ENCODE data around the gene STX8. TPM values are rescaled to one million over a fixed set of nuclear protein-coding genes. Genes with fewer than 3 reads are reported as not detected.
A peak's percentile ranks its signal among the peaks of the same experiment; 100 is the strongest.
"Not testable (repeated sequence)": the region's sequence is repeated elsewhere in the genome, so short reads cannot be mapped to it uniquely, and the experiment has no call there.

STX8 gene
- total RNA-seq, 1 donor, result 77.5 TPM

DNA sequence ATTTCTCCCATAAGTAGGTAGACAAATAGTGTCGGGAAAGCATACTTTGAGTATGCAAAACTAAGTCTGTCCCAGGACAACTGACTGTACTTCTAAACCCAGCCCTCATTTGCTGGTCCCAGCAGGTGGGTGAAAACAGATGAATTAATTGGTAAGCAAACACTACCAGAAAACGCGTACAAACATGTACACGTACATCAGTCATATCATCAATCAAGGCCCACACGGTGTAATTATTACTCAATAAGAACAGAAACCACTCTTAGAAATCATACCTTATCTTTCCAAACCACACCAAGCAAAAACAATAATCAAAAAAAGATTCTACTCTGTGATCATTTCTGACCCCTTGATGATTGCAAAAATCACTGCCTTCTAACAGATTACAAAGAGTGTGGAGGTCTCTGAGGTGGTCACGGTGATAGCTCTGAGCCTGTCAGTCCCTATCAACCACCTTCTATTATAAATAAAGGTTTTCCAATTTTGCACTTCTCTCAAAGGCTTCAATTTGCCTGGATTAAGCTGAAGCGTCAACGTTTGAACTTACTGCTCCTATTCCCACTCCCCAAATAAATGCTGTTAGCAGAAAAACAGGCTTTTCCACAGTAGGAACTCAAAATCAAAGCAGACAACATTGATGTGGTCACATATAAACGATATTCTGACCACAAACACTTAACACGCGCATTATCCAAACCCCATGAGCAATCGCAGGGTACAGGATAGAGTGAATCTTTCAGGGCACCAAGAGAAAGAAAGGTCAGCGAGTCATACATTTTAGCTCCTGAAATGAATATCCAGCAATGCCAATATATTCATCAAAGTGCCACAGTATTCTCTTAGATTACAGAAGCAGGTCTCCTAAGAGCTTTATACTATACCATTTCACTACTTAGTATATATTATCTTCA is 211.9 kb downstream of the STX8 start:
- DNase-seq (ENCODE audit: low read depth), result no peak
- H3K4me3 ChIP-seq (ENCODE audit: low read depth, low read length), result no peak overlapping the region
- TF ChIP-seq, protein P1, sequence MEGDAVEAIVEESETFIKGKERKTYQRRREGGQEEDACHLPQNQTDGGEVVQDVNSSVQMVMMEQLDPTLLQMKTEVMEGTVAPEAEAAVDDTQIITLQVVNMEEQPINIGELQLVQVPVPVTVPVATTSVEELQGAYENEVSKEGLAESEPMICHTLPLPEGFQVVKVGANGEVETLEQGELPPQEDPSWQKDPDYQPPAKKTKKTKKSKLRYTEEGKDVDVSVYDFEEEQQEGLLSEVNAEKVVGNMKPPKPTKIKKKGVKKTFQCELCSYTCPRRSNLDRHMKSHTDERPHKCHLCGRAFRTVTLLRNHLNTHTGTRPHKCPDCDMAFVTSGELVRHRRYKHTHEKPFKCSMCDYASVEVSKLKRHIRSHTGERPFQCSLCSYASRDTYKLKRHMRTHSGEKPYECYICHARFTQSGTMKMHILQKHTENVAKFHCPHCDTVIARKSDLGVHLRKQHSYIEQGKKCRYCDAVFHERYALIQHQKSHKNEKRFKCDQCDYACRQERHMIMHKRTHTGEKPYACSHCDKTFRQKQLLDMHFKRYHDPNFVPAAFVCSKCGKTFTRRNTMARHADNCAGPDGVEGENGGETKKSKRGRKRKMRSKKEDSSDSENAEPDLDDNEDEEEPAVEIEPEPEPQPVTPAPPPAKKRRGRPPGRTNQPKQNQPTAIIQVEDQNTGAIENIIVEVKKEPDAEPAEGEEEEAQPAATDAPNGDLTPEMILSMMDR (IDR thresholded peaks at IDR 0.05; ENCODE audit: insufficient read depth, low read length), result no peak

DNA sequence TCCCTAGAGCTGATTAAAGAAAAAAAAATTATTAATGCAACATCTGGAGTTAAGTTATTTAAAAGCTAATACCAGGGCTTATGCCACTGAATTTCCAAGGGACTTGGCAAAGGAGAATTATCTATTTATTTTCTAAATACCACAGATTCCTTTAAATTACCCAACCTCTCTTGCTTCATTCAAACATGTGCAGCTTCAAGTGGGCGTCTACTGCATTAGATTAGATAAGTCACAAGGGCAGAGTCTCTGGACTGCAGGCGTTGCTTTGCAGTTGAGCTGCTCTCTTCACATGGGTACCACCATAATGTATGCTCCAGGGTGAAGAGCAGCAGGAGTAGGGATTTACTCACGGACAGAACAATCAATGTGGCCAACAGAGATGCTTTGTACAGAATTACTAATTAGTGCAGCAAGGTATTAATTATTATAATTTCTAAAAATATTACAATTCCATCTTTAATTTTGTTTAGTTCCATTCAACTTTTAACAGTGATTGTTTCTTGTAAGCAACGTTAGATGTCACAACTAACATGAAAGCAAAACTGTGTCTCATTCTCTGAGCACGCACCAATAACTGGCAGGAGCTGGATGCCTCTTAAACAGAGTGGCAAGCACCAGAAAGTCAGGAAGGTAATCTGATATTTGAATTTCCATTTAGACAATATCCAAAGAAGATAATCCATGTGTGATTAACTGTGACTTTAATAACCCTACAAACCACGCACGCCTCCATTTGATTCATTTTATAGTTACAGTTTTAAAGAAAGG is 214.2 kb downstream of the STX8 start:
- TF ChIP-seq, protein P1 (IDR thresholded peaks at IDR 0.05; ENCODE audit: insufficient read depth, low read length), result no peak
- peak; percentile 93 for DNase-seq (ENCODE audit: low read depth)
- H3K4me3 ChIP-seq (ENCODE audit: low read depth, low read length), result no peak overlapping the region

DNA sequence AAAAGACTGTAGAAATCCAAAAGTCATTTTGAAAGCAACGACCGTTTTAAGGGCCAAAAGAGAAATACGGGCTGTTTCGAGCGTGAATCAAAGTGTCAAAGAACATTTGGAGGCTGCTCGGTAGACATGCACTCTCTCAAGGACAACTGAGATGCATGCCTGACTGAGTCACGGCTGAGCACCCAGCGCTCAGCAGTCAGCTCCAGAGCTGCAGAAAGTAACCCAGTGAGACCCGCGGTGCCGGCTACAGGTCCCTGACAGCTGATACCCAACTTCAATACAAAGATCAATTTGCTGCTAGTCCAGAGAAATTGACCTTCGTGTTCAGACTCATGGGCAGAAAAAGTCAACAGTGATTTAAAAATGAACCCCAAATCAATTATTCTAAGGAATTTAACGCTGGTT is 214.9 kb downstream of the STX8 start:
- TF ChIP-seq, protein P1 (IDR thresholded peaks at IDR 0.05; ENCODE audit: insufficient read depth, low read length), result no peak

DNA sequence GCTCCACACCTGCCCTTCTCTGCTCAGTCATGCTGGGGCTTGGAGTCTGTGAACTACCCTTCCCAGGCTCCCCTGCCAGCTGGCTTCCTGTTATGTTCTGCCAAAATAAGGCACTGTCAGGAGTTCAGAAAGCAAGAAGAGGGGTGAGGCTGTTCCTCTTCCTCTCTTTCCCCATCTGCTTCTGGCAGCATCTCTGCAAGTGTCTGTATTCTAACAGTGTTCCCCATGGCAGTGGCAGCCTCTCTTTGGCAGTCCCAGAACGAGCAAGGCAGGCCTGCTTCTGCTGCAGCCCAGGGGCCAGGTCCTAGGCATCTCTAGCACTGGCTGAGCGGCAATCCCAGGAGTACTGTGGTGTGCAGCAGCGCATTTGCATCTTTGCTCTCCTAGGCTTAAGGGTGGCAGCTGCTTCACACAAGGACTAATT is 219.1 kb downstream of the STX8 start:
- no peak overlapping the region for H3K4me3 ChIP-seq (ENCODE audit: low read depth, low read length)
- no peak for DNase-seq (ENCODE audit: low read depth)
- TF ChIP-seq, protein P1 (IDR thresholded peaks at IDR 0.05; ENCODE audit: insufficient read depth, low read length), result no peak

More for the DNA sequence above, 214.9 kb downstream of the STX8 start:
- H3K4me3 ChIP-seq (ENCODE audit: low read depth, low read length), result peak overlapping the region; percentile 3
- DNase-seq (ENCODE audit: low read depth), result peak; percentile 67

DNA sequence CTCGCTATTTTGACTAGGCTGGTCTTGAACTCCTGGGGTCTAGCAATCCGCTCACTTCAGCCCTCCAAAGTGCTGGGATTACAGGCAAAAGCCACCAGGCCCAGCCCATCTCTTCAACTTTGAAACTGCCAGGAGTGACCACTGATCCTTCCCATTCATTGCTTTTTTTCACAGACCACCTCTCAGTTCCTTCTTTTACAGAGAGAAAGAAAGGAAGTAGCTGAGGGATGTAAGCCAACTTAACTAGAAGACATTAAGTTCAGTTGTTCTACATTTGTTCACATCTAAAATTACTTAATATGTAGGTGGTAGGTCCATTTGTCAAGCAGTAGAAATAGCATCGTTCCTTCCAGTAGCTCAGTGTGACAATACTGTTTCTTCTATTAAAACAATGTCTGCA is 219.8 kb downstream of the STX8 start:
- H3K4me3 ChIP-seq (ENCODE audit: low read depth, low read length), result no peak overlapping the region
- DNase-seq (ENCODE audit: low read depth), result no peak
- TF ChIP-seq, protein P1 (IDR thresholded peaks at IDR 0.05; ENCODE audit: insufficient read depth, low read length), result no peak

DNA sequence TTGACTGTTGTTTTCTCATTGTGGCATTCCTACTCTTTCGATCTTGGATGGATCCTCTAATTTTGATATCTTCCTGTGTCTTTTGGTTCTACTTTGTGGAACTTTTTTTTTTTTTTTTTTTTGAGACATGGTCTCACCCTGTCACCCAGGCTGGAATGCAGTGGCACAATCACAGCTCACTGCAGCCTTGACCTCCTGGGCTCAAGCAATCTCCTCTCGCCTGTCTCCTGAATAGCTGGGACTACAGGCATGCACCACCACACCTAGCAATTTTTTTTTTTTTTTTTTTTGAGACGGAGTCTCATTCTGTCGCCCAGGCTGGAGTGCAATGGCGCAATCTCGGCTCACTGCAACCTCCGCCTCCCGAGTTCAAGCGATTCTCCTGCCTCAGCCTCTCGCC is 220.4 kb downstream of the STX8 start:
- H3K4me3 ChIP-seq (ENCODE audit: low read depth, low read length); DNase-seq (ENCODE audit: low read depth): not testable (repeated sequence)

DNA sequence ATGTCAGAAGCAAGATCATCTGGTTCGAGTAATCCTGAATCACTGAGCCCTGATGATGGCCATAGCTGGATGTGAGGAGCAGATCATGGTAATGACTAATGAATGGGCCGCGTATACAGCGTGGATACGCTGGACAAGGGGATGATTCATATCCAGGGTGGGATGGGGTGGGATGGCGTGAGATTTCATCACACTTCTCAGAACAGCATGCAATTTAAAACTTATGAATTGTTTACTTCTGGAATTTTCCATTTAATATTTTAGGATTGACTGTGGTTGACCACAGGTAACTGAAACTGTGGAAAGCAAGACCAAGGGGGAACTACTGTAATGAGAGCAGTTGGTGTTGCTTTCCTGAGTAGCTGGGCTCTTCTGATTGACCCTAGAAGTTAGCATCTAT is 225.5 kb downstream of the STX8 start:
- TF ChIP-seq, protein P1 (IDR thresholded peaks at IDR 0.05; ENCODE audit: insufficient read depth, low read length), result no peak
- DNase-seq (ENCODE audit: low read depth), result peak; percentile 94
- H3K4me3 ChIP-seq (ENCODE audit: low read depth, low read length), result no peak overlapping the region
